ENCODE measurements around the gene MMADHC. TPM values are rescaled to one million over a fixed set of nuclear protein-coding genes. Genes with fewer than 3 reads are reported as not detected.

Gene MMADHC
- polyA plus RNA-seq, 3 donors: 20.5 to 119 (median 97.9) TPM

DNA sequence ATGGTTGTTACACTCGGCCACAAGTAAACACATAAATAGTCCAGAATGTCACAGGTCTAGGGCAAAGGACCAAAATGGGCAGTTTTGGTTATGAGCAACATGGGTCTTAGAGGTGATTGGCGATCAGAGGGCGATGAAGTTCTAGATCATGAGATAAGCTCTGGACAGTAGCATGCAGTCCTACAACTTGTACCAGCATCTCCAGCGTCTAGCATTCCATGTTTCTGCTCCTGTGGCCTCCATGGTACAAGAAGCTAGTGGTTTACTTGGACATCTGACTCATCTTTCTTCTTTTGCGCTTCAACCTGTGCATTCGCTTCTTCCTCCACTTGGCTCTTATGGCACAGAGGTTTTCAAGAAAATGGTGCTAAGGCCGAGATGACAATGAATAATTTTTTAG is 8.9 kb upstream of the MMADHC start:
- H3K4me3 ChIP-seq (replicated peaks in 1 of 3; ENCODE audit: low read depth in 2 of 3, low read length in 3 of 3): no peak overlapping the region
- no peak overlapping the region for H3K4me2 ChIP-seq (replicated peaks; ENCODE audit: extremely low read depth, low read length, poor library complexity, severe bottlenecking)
- Mint-ChIP-seq H3K4me3 (no peak overlapping the region), H3K9me3 (peaks cover 0 to 3% (median 0%) of the 10 kb centered on the region in 7 donors), H3K27ac (no peak overlapping the region), H3K36me3 (no peaks in the 10 kb centered on the region), H3K27me3 (ENCODE audit: low read depth in 3 of 3) (peaks cover 3 to 9% (median 5%) of the 10 kb centered on the region in 3 donors), H3K4me1 (peaks cover 11% of the 10 kb centered on the region)
- H3K4me1 ChIP-seq (ENCODE audit: control insufficient read depth in 1 of 2, insufficient read depth in 2 of 2, low read length in 2 of 2): peaks cover 3 to 4% of the 10 kb centered on the region in 2 donors
- TF ChIP-seq, protein P1, sequence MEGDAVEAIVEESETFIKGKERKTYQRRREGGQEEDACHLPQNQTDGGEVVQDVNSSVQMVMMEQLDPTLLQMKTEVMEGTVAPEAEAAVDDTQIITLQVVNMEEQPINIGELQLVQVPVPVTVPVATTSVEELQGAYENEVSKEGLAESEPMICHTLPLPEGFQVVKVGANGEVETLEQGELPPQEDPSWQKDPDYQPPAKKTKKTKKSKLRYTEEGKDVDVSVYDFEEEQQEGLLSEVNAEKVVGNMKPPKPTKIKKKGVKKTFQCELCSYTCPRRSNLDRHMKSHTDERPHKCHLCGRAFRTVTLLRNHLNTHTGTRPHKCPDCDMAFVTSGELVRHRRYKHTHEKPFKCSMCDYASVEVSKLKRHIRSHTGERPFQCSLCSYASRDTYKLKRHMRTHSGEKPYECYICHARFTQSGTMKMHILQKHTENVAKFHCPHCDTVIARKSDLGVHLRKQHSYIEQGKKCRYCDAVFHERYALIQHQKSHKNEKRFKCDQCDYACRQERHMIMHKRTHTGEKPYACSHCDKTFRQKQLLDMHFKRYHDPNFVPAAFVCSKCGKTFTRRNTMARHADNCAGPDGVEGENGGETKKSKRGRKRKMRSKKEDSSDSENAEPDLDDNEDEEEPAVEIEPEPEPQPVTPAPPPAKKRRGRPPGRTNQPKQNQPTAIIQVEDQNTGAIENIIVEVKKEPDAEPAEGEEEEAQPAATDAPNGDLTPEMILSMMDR (IDR thresholded peaks at IDR 0.05): no peak
- no peak overlapping the region for H2AFZ ChIP-seq (ENCODE audit: insufficient read depth, low read depth, low read length, poor library complexity, severe bottlenecking)
- no peak for DNase-seq
- WGBS (ENCODE audit: insufficient coverage): 96% methylated on average over 3 of the region's 7 CpGs
- H3K9me3 ChIP-seq (replicated peaks in 1 of 2; ENCODE audit: control insufficient read depth in 1 of 2, insufficient read depth in 1 of 2, low read length in 2 of 2): no peaks in the 10 kb centered on the region
- no peak overlapping the region for H3K9ac ChIP-seq (ENCODE audit: insufficient read depth, low read length, poor library complexity, severe bottlenecking)
- peaks cover 0 to 3% of the 10 kb centered on the region in 2 donors for H3K27me3 ChIP-seq (ENCODE audit: control insufficient read depth in 2 of 2, insufficient read depth in 2 of 2, low read length in 2 of 2)
- H4K20me1 ChIP-seq (ENCODE audit: insufficient read depth, low read length): no peaks in the 10 kb centered on the region
- H3K36me3 ChIP-seq (replicated peaks in 1 of 2; ENCODE audit: control insufficient read depth in 1 of 2, insufficient read depth in 2 of 2, low read length in 2 of 2): no peaks in the 10 kb centered on the region
- H3K27ac ChIP-seq (ENCODE audit: low read depth in 1 of 2, low read length in 2 of 2): no peak overlapping the region
- H3K79me2 ChIP-seq (ENCODE audit: insufficient read depth, low read length): no peaks in the 10 kb centered on the region
- intact Hi-C loops (cut with micrococcal nuclease): loop anchor here (5.0 to 10.0 kb wide), 5 partner anchors 1456 to 1838 kb away; no protein-coding TSS in a partner anchor

DNA sequence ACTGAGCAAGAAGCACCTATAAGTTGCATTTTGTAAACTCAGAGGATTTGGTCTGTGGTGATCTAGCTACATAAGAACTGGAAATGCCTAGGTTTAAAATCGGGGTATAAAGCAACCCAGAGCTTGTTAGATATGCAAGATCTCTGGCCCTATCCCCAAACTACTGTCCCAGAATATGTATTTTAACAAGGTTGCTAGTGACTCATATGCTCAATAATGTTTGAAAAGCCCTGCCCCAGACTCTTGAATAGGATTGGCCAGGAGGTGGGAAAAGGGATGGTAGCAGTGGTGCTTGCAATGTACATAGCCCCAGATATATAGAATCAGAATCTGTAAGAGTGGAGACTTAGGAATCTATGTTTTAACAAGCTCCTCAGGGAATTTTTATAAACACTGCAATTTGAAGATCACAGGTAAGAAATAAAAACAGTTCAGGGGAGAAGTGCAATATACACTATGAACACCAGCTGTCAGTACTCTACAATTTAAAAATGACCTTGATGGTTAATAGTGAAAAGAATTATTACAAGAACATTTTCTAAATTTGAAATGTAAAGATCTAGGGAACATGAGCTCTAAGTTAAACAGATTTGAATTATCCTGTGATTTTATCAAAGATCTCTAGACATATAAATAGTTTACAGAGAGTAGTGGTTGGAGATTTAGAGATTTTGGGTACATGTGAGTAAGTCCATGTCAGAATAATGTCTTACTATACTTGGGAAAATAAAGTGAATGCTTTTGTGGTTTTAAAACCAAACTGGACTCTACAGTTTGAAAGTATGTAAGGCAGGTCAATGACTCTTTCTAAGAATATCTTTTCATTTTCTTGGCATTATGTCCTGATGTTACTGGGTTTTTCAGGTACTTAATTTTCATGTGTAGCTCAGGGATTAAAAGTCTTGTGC is 7.7 kb upstream of the MMADHC start:
- Histone ChIP-seq H4K20me1 (ENCODE audit: insufficient read depth, low read length) (no peaks in the 10 kb centered on the region), H3K9ac (ENCODE audit: insufficient read depth, low read length, poor library complexity, severe bottlenecking) (no peak overlapping the region), H3K27ac (ENCODE audit: low read depth in 1 of 2, low read length in 2 of 2) (no peak overlapping the region), H3K27me3 (ENCODE audit: control insufficient read depth in 2 of 2, insufficient read depth in 2 of 2, low read length in 2 of 2) (peaks cover 3% of the 10 kb centered on the region in 2 donors), H3K4me3 (replicated peaks in 1 of 3; ENCODE audit: low read depth in 2 of 3, low read length in 3 of 3) (no peak overlapping the region), H3K9me3 (replicated peaks in 1 of 2; ENCODE audit: control insufficient read depth in 1 of 2, insufficient read depth in 1 of 2, low read length in 2 of 2) (no peaks in the 10 kb centered on the region), H3K79me2 (ENCODE audit: insufficient read depth, low read length) (no peaks in the 10 kb centered on the region), H3K36me3 (replicated peaks in 1 of 2; ENCODE audit: control insufficient read depth in 1 of 2, insufficient read depth in 2 of 2, low read length in 2 of 2) (no peaks in the 10 kb centered on the region), H3K4me1 (ENCODE audit: control insufficient read depth in 1 of 2, insufficient read depth in 2 of 2, low read length in 2 of 2) (no peaks in the 10 kb centered on the region), H2AFZ (ENCODE audit: insufficient read depth, low read depth, low read length, poor library complexity, severe bottlenecking) (no peak overlapping the region), H3K4me2 (replicated peaks; ENCODE audit: extremely low read depth, low read length, poor library complexity, severe bottlenecking) (no peak overlapping the region)
- TF ChIP-seq, protein P1 (IDR thresholded peaks at IDR 0.05): no peak
- intact Hi-C loops (cut with micrococcal nuclease): loop anchor here (5.0 to 10.0 kb wide), 5 partner anchors 1457 to 1839 kb away; no protein-coding TSS in a partner anchor
- no CpG with 5 or more reads among the region's 1 CpG for WGBS (ENCODE audit: insufficient coverage)
- peaks cover 3 to 9% (median 5%) of the 10 kb centered on the region in 3 donors for H3K27me3 Mint-ChIP-seq (ENCODE audit: low read depth in 3 of 3)
- H3K9me3 Mint-ChIP-seq: no peaks in the 10 kb centered on the region
- peaks cover 6% of the 10 kb centered on the region for H3K4me1 Mint-ChIP-seq
- no peak for DNase-seq
- H3K4me3 Mint-ChIP-seq: peak overlapping the region in 1 of 2 donors; percentile 48
- no peak overlapping the region for H3K27ac Mint-ChIP-seq
- H3K36me3 Mint-ChIP-seq: no peaks in the 10 kb centered on the region
